ENCODE data around the gene RDX.
"Not testable (repeated sequence)": the region's sequence is repeated elsewhere in the genome, so short reads cannot be mapped to it uniquely, and the experiment has no call there.

RDX gene

DNA sequence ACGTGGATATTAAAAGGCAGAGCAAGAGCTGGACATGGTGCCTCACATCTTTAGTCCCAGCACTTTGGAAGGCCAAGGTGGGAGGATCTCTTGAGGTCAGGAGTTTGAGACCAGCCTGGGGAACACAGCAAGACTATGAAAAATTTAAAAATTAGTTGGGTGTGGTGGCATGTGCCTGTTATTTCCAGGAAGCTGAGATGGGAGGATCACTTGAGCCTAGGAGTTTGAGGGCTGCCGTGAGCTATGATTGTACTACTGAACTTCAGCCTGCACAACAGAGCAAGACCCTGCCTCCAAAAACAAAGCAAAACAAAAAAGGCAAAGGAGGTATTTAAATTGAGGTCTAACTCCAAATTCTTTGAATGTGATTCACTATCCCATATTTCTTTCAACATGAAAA is 23.5 kb downstream of the RDX start:
- DNase-seq (ENCODE audit: low read depth, low spot score), result no peak

GRCh38 chr11:110269996-110270395 is 26.4 kb downstream of the RDX start:
- DNase-seq (ENCODE audit: low read depth, low spot score), result no peak

GRCh38 chr11:110268441-110268840 is 28.0 kb downstream of the RDX start:
- DNase-seq (ENCODE audit: low read depth, low spot score), result no peak

DNA sequence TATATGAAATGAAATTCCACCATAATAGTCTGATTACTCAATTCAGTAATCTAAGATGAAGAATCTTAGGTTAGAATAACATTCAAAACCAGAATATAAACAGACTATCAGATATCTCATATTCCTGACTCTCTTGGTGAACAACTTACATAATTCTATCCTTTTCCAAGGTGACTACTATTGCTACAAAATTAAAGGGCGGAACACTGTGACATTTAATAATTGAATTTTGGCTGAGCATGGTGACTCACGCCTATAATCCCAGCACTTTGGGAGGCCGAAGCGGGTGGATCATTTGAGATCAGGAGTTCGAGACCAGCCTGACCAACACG is 34.4 kb downstream of the RDX start:
- DNase-seq (ENCODE audit: low read depth, low spot score), result no peak

DNA sequence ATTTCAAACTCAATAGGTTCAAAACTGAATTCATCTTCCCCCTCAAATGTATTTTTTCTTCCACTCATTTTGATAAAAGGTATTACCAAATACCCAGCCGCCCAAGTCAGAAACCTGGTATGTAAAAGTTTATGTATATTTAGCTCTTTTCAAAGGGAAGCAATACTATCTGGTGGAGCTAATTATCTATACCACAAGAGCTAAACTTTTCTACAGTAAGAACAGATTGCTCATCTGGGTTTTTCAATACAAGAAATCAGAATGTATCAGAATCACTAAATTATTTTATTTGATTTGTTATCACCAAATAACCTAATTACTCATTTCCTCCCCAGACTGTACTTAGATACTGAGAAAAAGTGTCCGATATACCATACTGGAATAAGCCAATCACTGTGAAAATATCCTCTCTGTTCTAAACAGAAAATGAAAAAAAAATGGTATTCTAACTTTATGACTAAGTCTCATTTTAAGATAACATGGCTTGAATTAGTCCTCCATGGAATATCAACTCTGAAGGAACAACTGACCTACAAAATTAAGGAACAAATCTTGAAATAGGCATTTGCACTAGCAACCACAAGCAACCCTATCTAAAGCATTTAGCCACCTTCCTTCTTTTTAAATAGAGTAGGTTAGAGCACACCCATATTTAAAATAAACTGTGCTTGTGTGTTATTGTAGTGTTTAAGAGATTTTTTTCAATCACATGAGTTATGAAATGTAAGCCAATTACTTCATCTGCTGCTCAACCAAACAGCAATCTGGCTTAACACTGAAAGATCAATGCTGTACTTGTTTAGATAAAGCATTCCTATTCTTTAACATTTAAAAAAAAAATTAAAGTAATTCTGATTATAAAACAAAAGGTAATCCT is 35.0 kb downstream of the RDX start:
- no peak for DNase-seq (ENCODE audit: low read depth, low spot score)

DNA sequence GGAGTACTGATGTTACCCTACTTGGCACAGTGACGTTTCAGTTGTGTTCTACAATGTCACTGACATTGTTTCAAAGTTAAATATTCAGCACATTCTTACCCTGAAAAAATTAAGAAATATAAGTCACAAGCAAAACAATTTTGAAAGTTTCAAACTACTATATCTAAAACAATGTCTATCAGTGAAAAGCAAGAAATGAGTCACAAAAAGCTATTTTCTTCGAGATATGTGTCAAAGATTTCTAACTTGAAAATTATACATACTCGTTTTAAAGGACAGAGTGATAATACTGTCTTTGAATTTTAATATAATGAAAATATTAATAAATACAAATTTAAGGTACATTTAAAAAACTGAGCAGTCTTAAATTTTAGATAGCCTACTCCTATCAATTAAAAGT is 42.9 kb downstream of the RDX start:
- DNase-seq (ENCODE audit: low read depth, low spot score), result no peak

GRCh38 chr11:110251836-110252235 is 44.6 kb downstream of the RDX start:
- DNase-seq (ENCODE audit: low read depth, low spot score), result no peak

- DNase-seq (ENCODE audit: low read depth, low spot score), result no peak
Measured at GRCh38 chr11:110250168-110250567, 46.2 kb downstream of the RDX start.

DNA sequence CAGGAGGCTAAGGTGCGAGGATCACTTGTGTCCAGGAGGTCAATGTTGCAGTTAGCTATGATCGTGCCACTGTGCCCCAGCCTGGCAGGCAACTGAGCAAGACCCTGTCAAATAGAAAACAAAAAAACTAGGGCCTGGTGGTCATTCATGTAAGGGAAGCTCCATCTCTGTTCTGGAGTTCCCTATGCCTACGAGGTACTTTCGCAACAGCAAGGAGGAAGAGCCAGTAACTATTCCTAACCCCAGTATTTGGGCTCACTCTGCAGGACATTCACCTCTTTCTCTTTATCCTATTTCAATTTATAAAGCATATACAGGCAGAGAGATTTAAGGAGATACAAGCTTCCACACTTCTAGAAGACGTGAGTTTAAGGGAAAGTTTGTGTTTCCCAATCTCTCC is 46.6 kb downstream of the RDX start:
- no peak for DNase-seq (ENCODE audit: low read depth, low spot score)

DNA sequence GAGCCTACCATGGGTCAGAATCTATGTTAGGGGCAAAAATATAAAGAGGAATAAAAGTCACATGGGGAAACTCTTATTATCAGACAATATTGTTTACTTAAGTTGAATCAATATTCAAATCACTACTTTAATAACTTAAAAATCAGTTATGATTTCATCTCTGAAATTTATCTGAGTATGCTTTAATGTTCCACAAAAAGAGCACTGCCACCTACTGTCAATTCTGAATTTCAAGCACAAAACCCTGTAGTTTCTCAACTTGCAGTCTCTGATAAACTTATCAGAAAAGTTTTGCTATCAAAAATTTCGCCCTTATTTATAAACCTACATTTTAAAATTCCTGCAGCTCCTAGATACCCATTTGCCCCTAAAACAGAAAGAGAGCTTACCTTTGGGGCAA is 47.3 kb downstream of the RDX start:
- no peak for DNase-seq (ENCODE audit: low read depth, low spot score)

GRCh38 chr11:110243791-110244190 is 52.6 kb downstream of the RDX start:
- DNase-seq (ENCODE audit: low read depth, low spot score), result no peak

DNA sequence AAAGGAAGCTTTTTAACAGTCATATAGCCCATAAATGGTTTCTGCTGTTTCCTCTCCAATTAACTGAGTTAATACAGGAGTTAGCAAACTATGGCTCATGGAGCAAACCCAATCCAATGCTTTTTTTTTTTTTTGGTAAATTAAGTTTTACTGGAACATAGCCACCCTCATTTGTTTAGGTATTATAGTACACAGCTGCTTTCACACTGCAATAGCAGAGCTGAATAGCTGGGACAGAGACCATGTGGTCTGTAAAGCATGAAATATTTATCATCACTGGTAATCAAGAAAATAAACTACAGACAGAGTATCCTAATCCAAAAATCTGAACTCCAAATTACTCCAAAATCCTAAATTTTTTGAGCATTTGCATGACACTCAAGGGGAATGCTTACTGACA is 53.7 kb downstream of the RDX start:
- DNase-seq (ENCODE audit: low read depth, low spot score), result no peak

DNA sequence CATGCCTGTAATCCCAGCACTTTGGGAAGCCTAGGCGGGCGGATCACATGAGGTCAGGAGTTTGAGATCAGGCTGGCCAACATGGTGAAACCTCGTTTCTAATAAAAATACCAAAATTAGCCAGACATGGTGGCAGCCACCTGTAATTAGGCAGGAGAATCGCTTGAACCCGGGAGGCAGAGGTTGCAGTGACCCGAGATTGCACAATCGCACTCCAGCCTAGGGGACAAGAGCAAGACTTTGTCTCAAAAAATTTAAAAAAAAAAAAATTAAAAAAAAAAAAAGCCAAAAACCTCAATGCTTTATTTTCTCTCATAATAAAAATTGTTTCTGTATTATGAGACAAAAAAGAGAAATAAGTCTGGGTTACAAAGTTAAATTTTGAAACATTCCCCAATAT is 54.2 kb downstream of the RDX start:
- DNase-seq (ENCODE audit: low read depth, low spot score), result no peak

- DNase-seq (ENCODE audit: low read depth, low spot score), result no peak
Measured at GRCh38 chr11:110235966-110236365, 60.4 kb downstream of the RDX start.

DNA sequence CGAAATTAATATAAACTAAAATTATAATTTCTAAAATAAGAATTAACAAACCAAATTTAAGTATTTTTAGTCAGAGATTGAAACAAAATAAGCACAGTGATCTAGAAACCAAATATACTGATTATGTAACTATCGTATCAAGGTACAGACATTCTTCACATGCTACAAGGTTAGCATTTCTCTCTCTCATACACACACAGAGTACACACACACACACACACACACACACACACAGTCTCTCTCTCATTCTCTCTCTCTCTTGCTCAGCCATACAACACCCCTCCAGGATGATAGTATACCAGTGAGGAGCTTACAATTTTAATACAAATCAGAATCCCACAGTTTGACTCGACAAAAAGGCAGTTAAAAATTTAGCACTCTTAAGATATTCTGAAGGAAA is 66.0 kb downstream of the RDX start:
- no peak for DNase-seq (ENCODE audit: low read depth, low spot score)

DNA sequence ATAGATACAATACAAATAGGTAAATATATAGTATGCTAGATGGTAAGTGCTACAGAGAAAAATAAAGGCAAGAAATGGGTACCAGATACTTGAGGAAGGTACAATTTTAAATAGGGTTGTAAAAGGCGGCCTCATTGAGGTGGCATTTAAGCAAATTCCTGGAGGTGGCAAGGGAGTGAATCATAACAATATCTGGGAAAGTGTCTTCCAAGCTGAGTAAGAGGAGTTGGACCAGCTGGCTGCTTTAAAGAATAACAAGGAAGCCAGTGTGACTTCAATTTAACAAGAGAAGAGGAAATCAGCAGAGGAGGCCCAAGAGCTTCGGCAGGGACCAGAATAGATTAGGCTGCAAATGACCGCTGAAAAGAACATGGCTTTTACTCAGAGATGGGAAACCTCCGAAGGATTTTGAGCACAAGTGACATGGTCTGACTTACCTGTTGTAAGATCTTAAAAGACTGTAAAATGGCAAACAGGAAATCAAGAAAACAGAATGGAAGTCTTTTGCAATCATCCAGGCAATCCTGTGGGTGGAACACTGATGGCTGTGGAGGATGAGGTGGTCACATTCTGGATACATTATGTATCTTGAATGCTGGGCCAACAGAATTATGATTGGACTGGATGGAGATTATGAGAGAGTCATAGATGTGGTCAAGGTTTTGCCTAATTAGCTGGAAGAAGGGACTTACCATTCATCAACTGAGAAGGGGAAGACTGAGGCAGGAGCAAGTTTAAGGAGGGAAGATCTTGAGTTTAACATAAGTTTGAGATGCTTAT is 77.2 kb downstream of the RDX start:
- DNase-seq (ENCODE audit: low read depth, low spot score), result no peak

DNA sequence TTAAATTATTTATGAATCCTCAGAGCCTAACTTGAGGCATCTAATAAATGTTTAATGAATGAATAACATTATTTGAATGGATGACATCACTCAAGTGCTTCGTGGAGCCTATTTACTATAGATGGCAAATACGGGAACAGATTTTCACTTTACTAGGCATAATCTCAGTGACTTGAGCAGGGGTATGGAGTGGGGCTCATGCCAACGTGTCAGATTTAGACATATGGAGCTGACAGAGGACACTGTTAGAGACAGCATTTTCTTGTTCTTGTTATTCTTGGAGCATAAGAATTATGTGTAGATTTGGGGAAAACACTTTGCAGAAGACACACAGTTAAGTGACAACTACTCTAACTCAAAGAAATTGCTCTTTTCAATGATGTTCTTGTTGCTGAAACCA is 78.5 kb downstream of the RDX start:
- no peak for DNase-seq (ENCODE audit: low read depth, low spot score)

DNA sequence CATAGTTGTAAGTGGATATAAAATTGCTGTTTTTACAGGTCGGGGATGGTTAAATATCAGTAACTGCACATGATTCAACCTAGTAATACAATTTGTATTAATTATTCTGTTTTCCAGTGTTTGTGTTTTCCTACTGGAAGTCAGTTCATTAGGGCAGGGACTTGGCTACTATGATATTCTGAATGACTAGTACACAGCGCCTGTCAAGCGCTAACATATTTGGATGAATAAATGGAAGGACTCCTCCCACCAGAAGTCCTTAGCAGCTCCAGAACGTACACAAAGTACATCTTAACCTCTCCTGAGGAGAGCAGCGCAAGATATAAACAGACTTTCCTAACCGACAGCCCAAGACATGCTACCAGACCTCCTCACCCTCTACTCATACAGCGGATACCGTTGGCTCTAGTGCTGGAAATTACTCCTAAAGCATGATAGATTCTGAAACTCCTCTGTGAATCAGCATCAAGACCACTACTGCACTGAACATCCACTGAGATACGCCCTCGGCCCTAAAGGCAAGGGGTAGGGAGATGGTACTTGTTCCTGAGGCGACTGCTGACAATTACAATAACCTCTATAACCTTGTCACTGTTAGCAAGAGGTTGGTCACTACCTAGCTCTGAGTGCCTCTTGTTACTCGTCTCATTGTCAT is 79.1 kb downstream of the RDX start:
- DNase-seq (ENCODE audit: low read depth, low spot score), result no peak

DNA sequence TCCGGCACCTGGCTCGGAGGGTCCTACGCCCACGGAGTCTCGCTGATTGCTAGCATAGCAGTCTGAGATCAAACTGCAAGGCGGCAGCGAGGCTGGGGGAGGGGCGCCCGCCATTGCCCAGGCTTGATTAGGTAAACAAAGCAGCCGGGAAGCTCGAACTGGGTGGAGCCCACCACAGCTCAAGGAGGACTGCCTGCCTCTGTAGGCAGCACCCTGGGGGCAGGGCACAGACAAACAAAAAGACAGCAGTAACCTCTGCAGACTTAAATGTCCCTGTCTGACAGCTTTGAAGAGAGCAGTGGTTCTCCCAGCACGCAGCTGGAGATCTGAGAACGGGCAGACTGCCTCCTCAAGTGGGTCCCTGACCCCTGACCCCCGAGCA is 87.1 kb downstream of the RDX start:
- DNase-seq (ENCODE audit: low read depth, low spot score), result not testable (repeated sequence)

DNA sequence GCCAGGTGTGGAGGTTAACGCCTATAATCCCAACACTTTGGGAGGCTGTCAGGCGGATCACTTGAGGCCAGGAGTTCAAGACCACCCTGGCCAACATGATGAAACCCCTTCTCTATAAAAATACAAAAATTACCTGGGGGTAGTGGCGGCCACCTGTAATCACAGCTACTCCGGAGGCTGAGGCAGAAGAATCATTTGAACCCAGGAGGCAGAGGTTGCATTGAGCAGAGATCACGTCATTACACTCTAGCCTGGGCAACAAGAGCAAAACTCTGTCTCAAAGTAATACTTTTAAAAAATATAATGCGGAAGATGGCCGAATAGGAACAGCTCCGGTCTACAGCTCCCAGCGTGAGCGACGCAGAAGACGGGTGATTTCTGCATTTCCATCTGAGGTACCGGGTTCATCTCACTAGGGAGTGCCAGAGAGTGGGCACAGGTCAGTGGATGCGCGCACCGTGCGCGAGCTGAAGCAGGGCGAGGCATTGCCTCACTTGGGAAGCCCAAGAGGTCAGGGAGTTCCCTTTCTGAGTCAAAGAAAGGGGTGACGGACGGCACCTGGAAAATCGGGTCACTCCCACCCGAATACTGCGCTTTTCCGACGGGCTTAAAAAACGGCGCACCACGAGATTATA is 87.6 kb downstream of the RDX start:
- DNase-seq (ENCODE audit: low read depth, low spot score), result not testable (repeated sequence)

DNA sequence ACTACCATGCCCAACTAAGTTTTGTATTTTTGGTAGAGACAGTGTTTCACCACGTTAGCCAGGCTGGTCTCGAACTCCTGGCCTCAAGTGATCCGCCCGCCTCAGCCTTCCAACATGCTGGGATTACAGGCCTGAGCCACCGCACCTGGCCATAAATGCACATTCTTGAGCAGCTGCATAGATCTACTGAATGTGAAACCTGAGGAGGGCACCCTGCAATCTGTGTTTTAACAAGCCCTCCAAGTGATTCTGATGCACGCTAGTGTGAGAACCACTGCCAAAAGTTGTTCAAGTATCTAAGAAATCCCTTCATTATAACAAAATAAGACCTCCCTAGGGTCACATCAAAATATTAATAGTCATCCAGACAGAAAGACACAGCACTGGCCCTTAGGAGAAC is 89.3 kb downstream of the RDX start:
- DNase-seq (ENCODE audit: low read depth, low spot score), result no peak

DNA sequence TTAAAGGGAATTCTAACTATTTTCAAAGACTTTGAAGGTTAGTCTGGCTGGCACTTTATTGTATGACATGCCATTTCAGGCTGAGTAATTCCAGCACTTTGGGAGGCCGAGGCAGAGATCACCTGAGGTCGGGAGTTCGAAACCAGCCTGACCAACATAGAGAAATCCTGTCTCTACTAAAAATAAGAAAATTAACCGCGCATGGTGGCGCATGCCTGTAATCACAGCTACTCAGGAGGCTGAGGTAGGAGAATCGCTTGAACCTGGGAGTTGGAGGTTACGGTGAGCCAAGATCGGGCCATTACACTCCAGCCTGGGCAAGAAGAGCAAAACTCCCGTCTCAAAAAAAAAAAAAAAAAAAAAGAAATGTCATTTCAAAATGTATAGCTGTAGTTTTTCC is 95.6 kb downstream of the RDX start:
- DNase-seq (ENCODE audit: low read depth, low spot score), result no peak
